ENCODE results near the gene PLLP. TPM values are rescaled to one million over a fixed set of nuclear protein-coding genes. Genes with fewer than 3 reads are reported as not detected.

PLLP gene
- total RNA-seq, 2 experiments from 2014 or later, result not detected

Other genes starting within 250 kb of the PLLP start
- 1 to 10 TPM; 3.2 to 9.6 TPM for gene CPNE2, start 192.1 kb downstream of the PLLP start, total RNA-seq
- gene PSME3IP1, start 98.6 kb downstream of the PLLP start, total RNA-seq, result 100 to 1,000 TPM; 118 to 124 TPM
- 10 to 100 TPM; 32.6 to 33.7 TPM for gene RSPRY1, start 98.3 kb downstream of the PLLP start, total RNA-seq
- 10 to 100 TPM; 24.9 to 30.2 TPM for gene ARL2BP, start 39.4 kb downstream of the PLLP start, total RNA-seq
- gene CCL22, start 74.1 kb upstream of the PLLP start, total RNA-seq, result 10 to 100 TPM in 1 of 2 experiments, not detected in 1; 10.0 TPM
- not detected for gene CX3CL1, start 87.8 kb upstream of the PLLP start, total RNA-seq
- gene CCL17, start 120.1 kb upstream of the PLLP start, total RNA-seq, result under 1 TPM in 1 of 2 experiments, not detected in 1; 0.59 TPM
- 10 to 100 TPM; 46.5 to 62.5 TPM for gene CIAPIN1, start 162.7 kb upstream of the PLLP start, total RNA-seq
- gene COQ9, start 162.8 kb upstream of the PLLP start, total RNA-seq, result 10 to 100 TPM; 36.8 to 43.1 TPM
- gene POLR2C, start 178.0 kb upstream of the PLLP start, total RNA-seq, result 10 to 100 TPM; 48.6 to 61.7 TPM
- 1 to 10 TPM; 3.4 to 4.7 TPM for gene DOK4, start 201.8 kb upstream of the PLLP start, total RNA-seq